GM12873 (cell line): ENCODE results near the gene METTL15.

Source experiments
- TF ChIP-seq, protein P1 (sequence below): IDR thresholded peaks from 2 replicates; pipeline ENCODE4 v1.5.1; 2012; ENCODE audit warnings: low read depth, mild to moderate bottlenecking, moderate library complexity, low read length, control low read depth; ENCODE audit not compliant: insufficient read depth; ENCODE audit errors: missing control alignments

METTL15 gene

DNA sequence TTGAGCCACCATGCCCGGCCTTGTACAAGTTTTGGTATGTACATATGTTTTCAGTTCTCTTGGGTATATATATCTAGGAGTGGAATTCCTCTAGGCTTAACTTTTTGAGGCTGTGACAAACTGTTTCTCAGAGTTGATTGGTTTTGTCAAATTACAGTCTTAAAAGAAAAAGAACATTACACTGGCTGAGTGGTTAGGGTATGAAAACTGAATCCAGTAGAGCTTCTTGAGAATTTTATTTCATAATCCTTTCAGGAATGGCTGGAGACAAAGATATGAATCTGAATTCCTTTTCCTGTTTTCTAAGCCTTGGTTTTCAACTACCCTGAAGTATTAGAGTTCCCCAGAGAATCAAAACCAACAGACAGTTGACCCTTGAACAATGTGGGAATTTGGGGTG is 6.5 kb downstream of the METTL15 start:
- TF ChIP-seq, protein P1, sequence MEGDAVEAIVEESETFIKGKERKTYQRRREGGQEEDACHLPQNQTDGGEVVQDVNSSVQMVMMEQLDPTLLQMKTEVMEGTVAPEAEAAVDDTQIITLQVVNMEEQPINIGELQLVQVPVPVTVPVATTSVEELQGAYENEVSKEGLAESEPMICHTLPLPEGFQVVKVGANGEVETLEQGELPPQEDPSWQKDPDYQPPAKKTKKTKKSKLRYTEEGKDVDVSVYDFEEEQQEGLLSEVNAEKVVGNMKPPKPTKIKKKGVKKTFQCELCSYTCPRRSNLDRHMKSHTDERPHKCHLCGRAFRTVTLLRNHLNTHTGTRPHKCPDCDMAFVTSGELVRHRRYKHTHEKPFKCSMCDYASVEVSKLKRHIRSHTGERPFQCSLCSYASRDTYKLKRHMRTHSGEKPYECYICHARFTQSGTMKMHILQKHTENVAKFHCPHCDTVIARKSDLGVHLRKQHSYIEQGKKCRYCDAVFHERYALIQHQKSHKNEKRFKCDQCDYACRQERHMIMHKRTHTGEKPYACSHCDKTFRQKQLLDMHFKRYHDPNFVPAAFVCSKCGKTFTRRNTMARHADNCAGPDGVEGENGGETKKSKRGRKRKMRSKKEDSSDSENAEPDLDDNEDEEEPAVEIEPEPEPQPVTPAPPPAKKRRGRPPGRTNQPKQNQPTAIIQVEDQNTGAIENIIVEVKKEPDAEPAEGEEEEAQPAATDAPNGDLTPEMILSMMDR, result no peak

GRCh38 chr11:28117712-28118111 is 9.5 kb downstream of the METTL15 start:
- TF ChIP-seq, protein P1, result no peak

DNA sequence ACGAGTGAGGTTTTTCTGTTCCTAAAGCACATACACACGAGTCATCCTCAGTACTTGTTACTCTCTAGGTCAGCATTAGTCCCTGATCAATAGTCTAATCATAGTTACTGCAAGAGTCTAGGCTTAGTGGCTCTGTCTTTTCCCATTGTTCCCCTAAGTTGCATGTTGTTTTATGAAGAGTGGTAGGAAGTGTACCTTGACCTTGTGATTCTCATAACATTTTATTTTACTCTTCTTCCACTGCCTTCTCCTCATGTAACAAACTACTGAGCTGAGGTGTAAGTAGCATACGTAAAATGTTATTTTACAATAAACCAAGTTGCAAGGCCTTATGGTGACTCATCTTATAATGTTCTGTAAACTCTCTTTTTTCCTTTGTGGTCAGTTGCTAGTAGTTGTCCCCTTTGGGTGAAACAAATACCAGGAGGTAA is 15.0 kb downstream of the METTL15 start:
- TF ChIP-seq, protein P1, result no peak

DNA sequence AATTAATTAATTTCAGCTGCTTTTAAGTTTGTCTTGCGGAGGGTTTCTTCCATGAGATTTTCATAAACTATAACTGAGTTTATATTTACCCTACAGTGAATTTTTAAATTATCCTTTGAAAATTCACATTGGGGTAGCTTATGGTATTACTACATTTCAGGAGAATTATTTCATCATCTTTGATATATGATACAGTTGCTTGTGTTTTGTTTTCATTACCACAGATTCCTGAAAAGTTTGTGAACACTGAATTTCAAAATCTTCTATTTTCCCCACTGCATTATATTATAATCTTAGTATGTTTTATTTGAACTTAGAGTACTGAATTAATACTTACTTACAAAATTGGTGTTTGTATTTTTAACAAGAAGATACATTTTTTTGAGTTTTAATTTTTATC is 24.4 kb downstream of the METTL15 start:
- TF ChIP-seq, protein P1, result no peak

DNA sequence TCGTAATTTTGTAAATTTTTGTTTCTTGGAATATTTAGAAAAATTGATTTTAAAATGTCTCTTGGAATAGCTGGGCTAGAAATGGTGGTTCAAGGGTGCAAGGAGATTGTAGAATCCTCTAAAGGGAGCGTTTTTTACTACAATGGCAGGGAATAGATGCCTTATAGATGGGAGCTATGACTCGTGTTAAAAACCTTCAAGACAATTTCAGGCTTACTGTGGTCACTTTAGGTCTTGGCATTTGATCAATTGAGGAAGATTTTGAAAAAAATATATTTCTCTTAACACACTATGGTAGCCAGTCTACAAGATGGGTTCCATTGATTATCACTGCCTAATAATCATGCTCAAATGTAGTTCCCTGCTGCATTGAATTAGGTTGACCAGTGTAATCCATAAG is 25.0 kb downstream of the METTL15 start:
- TF ChIP-seq, protein P1, result no peak

DNA sequence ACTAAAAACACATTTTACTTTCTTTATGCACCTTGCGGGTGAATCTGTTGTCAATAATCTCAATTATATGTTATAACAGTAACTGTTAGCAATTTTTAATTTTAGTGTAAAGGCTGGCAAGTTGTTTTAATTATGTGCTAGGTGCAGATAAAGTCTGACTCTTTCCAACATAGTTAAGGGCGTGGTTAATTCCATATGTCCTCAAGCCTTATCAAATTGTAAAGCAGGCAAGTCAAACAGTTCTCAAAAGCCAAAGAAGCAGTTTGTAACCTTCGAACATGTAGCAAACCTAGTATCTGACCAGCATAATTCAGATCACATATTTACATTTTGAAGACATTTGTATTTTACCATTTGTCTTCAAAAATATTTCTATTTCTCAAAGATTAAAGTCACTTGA is 29.2 kb downstream of the METTL15 start:
- TF ChIP-seq, protein P1, result no peak

DNA sequence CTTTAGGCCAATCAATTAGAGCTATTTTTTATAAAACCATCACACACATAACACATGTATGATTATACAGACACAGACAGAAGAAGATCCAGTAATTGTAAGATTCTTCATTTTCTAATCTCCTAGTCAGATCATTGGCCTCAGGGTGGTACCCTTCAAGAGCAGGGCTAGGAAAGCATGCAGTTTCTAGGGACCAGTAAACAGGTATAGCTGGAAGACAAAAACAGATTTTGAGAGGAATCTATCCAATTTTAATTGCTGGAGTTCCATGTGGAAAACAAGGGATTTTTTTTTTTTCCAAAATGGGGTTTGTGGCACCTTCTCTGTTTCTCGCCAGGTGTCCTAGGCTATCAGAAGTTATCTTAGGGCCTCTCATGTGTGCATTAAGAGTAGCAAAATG is 29.6 kb downstream of the METTL15 start:
- TF ChIP-seq, protein P1, result no peak
